HL-60 (cell line): ENCODE measurements around the gene PHF21B.

ENCODE experiments used
- DNase-seq, 2 experiments: peaks; one replicate each; pipeline ENCODE4 v3.0.0-alpha.2; 2010 to 2020; ENCODE audit warnings: low read depth in 1 of 2, low spot score in 1 of 2
- H3K27ac ChIP-seq: fragments of 250-450 bp; sonication (Bioruptor Pico); replicated peaks from 2 replicates; pipeline ENCODE4 v1.5.1; 2020; ENCODE audit warnings: mild to moderate bottlenecking, moderate library complexity
- H3K27me3 ChIP-seq: fragments of 250-450 bp; sonication (Bioruptor Pico); 2 replicates; pipeline ENCODE4 v1.5.1; 2021; ENCODE audit warnings: mild to moderate bottlenecking, moderate library complexity; ENCODE audit not compliant: insufficient read depth, poor library complexity, severe bottlenecking
- H3K4me3 ChIP-seq: replicated peaks from 2 replicates; pipeline ENCODE4 v1.5.1; 2011; ENCODE audit warnings: mild to moderate bottlenecking, control low read depth, low read length; ENCODE audit not compliant: insufficient read depth
- CTCF ChIP-seq: IDR thresholded peaks from one replicate; pipeline ENCODE4 v1.5.1; 2011; ENCODE audit warnings: low read length, control low read depth, inconsistent platforms; ENCODE audit not compliant: insufficient read depth
- GABPA ChIP-seq: IDR thresholded peaks from 2 replicates; pipeline ENCODE4 v1.6.1; 2012; ENCODE audit warnings: low read depth
- POLR2AphosphoS5 ChIP-seq: IDR thresholded peaks from 2 replicates; pipeline ENCODE4 v1.6.1; 2012; ENCODE audit warnings: low read depth
- SPI1 ChIP-seq: IDR thresholded peaks from 2 replicates; pipeline ENCODE4 v1.6.1; 2012; ENCODE audit warnings: low read depth, mild to moderate bottlenecking, borderline replicate concordance
- TF ChIP-seq, protein P1 (sequence below): IDR thresholded peaks from 2 replicates; pipeline ENCODE4 v1.6.1; 2012; ENCODE audit warnings: low read depth; ENCODE audit not compliant: insufficient replicate concordance

PHF21B gene

GRCh38 chr22:45034821-45035220 is 25.0 kb upstream of the PHF21B start:
- no peak for DNase-seq
- Histone ChIP-seq H3K27ac (no peak overlapping the region), H3K4me3 (no peak overlapping the region), H3K27me3 (no peaks in the 10 kb centered on the region)
- TF ChIP-seq POLR2AphosphoS5 (no peak), GABPA (no peak), SPI1 (no peak), CTCF (no peak)
- TF ChIP-seq, protein P1, sequence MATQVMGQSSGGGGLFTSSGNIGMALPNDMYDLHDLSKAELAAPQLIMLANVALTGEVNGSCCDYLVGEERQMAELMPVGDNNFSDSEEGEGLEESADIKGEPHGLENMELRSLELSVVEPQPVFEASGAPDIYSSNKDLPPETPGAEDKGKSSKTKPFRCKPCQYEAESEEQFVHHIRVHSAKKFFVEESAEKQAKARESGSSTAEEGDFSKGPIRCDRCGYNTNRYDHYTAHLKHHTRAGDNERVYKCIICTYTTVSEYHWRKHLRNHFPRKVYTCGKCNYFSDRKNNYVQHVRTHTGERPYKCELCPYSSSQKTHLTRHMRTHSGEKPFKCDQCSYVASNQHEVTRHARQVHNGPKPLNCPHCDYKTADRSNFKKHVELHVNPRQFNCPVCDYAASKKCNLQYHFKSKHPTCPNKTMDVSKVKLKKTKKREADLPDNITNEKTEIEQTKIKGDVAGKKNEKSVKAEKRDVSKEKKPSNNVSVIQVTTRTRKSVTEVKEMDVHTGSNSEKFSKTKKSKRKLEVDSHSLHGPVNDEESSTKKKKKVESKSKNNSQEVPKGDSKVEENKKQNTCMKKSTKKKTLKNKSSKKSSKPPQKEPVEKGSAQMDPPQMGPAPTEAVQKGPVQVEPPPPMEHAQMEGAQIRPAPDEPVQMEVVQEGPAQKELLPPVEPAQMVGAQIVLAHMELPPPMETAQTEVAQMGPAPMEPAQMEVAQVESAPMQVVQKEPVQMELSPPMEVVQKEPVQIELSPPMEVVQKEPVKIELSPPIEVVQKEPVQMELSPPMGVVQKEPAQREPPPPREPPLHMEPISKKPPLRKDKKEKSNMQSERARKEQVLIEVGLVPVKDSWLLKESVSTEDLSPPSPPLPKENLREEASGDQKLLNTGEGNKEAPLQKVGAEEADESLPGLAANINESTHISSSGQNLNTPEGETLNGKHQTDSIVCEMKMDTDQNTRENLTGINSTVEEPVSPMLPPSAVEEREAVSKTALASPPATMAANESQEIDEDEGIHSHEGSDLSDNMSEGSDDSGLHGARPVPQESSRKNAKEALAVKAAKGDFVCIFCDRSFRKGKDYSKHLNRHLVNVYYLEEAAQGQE: no peak

DNA sequence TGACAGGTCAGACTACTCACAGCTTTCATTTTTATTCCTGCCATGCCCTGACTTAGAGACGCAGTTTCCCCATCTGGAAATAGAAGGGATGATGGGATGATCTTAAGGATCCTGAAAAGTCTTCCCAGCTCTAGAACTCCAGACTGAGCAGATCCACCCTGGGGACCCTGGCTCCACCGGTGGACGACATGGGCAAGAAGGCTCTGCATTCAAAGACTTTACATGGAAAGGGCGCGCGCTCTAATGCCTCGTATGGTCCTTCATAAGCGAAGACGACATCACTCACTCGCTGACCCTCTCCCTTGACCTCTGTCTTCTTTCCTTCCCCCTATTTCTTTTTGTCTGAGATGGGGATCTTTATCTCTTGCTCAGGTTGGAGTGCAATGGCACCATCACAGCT is 24.4 kb upstream of the PHF21B start:
- DNase-seq: no peak
- Histone ChIP-seq H3K27me3 (no peaks in the 10 kb centered on the region), H3K27ac (no peak overlapping the region), H3K4me3 (no peak overlapping the region)
- TF ChIP-seq SPI1 (no peak), CTCF (no peak)

DNA sequence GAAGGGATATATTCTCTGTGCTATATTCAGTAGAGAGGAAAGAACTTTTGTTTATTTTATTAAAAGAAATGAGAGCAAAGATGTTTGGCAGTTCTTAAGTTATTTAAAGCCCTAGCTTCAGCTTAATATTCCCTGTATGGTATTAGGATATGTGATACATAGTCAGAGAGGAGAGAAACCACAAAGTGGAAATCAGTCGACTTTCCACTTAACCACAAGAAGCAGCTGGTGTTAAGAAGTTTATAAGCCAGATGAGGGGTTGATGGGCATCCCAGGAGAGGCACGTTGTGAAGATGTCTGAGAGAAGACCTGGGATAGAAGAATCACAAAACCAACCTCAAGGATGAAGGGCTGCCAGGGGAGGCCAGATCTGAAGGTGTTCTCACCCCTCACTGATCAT is 23.3 kb upstream of the PHF21B start:
- no peaks in the 10 kb centered on the region for H3K27me3 ChIP-seq
- no peak for DNase-seq
- no peak overlapping the region for H3K27ac ChIP-seq
- H3K4me3 ChIP-seq: no peak overlapping the region
- TF ChIP-seq GABPA: no peak
- no peak for TF ChIP-seq CTCF
- TF ChIP-seq, protein P1: no peak
- no peak for TF ChIP-seq POLR2AphosphoS5
- no peak for TF ChIP-seq SPI1

DNA sequence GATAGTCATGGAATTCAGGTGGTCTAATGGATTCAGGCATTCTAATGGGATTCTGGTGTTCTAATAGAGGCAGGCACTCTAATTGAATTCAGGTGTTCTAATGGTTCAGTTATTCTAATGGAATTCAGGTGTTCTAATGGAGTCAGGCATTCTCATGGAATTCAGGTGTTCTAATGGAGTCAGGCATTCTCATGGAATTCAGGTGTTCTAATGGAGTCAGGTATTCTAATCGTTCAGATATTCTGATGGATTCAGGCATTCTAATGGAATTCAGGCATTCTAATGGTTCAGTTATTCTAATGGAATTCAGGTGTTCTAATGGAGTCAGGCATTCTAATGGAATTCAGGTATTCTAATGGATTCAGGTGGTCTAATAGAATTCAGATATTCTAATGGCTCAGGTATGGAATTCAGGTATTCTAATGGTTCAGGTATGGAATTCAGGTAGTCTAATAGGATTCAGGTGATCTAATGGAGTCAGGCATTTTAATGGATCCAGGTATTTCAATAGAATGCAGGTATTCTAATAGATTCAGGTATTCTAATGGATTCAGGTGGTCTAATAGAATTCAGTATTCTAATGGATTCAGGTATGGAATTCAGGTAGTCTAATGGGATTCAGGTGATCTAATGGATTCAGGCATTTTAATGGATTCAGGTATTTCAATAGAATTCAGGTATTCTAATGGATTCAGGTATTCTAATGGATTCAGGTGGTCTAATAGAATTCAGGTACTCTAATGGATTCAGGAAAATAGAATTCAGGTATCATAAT is 22.0 kb upstream of the PHF21B start:
- Histone ChIP-seq H3K27ac (no peak overlapping the region), H3K4me3 (no peak overlapping the region), H3K27me3 (no peaks in the 10 kb centered on the region)
- no peak for DNase-seq
- no peak for TF ChIP-seq GABPA
- TF ChIP-seq, protein P1: no peak
- no peak for TF ChIP-seq CTCF
- no peak for TF ChIP-seq SPI1
- no peak for TF ChIP-seq POLR2AphosphoS5
